Measurements from ENCODE around the gene GRID1. TPM values are rescaled to one million over a fixed set of nuclear protein-coding genes. Genes with fewer than 3 reads are reported as not detected.

GRID1 gene
- total RNA-seq, 1 donor: under 0.01 TPM

GRCh38 chr10:86030312-86030711 is 336.3 kb downstream of the GRID1 start:
- no peak for DNase-seq (ENCODE audit: low read depth in 2 of 3, low spot score in 2 of 3)

- no peak for DNase-seq (ENCODE audit: low read depth in 2 of 3, low spot score in 2 of 3)
These were observed 339.2 kb downstream of the GRID1 start for GRCh38 chr10:86027346-86027745.

- DNase-seq (ENCODE audit: low read depth in 2 of 3, low spot score in 2 of 3): no peak
These were observed 341.1 kb downstream of the GRID1 start for GRCh38 chr10:86025509-86025908.

- no peak for DNase-seq (ENCODE audit: low read depth in 2 of 3, low spot score in 2 of 3)
These were observed 342.1 kb downstream of the GRID1 start for GRCh38 chr10:86024281-86025041.

GRCh38 chr10:86023931-86024280 is 342.7 kb downstream of the GRID1 start:
- no peak for DNase-seq (ENCODE audit: low read depth in 2 of 3, low spot score in 2 of 3)

- DNase-seq (ENCODE audit: low read depth in 2 of 3, low spot score in 2 of 3): no peak
These were observed 343.3 kb downstream of the GRID1 start for GRCh38 chr10:86023336-86023735.

- DNase-seq (ENCODE audit: low read depth in 2 of 3, low spot score in 2 of 3): no peak
These were observed 343.7 kb downstream of the GRID1 start for GRCh38 chr10:86022906-86023305.

GRCh38 chr10:86020134-86020533 is 346.5 kb downstream of the GRID1 start:
- DNase-seq (ENCODE audit: low read depth in 2 of 3, low spot score in 2 of 3): no peak

GRCh38 chr10:86019141-86019540 is 347.5 kb downstream of the GRID1 start:
- DNase-seq (ENCODE audit: low read depth in 2 of 3, low spot score in 2 of 3): no peak

- DNase-seq (ENCODE audit: low read depth in 2 of 3, low spot score in 2 of 3): no peak
These were observed 347.9 kb downstream of the GRID1 start for GRCh38 chr10:86018735-86019058.

- DNase-seq (ENCODE audit: low read depth in 2 of 3, low spot score in 2 of 3): no peak
These were observed 348.5 kb downstream of the GRID1 start for GRCh38 chr10:86017841-86018734.

- DNase-seq (ENCODE audit: low read depth in 2 of 3, low spot score in 2 of 3): no peak
These were observed 353.0 kb downstream of the GRID1 start for GRCh38 chr10:86013568-86013967.

GRCh38 chr10:86007171-86007570 is 359.4 kb downstream of the GRID1 start:
- no peak for DNase-seq (ENCODE audit: low read depth in 2 of 3, low spot score in 2 of 3)

GRCh38 chr10:86004337-86004736 is 362.3 kb downstream of the GRID1 start:
- no peak for DNase-seq (ENCODE audit: low read depth in 2 of 3, low spot score in 2 of 3)

GRCh38 chr10:86003201-86003621 is 363.4 kb downstream of the GRID1 start:
- DNase-seq (ENCODE audit: low read depth in 2 of 3, low spot score in 2 of 3): no peak

- DNase-seq (ENCODE audit: low read depth in 2 of 3, low spot score in 2 of 3): no peak
These were observed 365.1 kb downstream of the GRID1 start for GRCh38 chr10:86001521-86001920.

GRCh38 chr10:85997544-85997943 is 369.1 kb downstream of the GRID1 start:
- DNase-seq (ENCODE audit: low read depth in 2 of 3, low spot score in 2 of 3): no peak

- peak in 2 of 3 donors; percentile 20 to 47 for DNase-seq (ENCODE audit: low read depth in 2 of 3, low spot score in 2 of 3)
These were observed 370.8 kb downstream of the GRID1 start for GRCh38 chr10:85995791-85996190.

GRCh38 chr10:85993840-85994507 is 372.6 kb downstream of the GRID1 start:
- no peak for DNase-seq (ENCODE audit: low read depth in 2 of 3, low spot score in 2 of 3)

- no peak for DNase-seq (ENCODE audit: low read depth in 2 of 3, low spot score in 2 of 3)
These were observed 373.5 kb downstream of the GRID1 start for GRCh38 chr10:85993140-85993539.

- no peak for DNase-seq (ENCODE audit: low read depth in 2 of 3, low spot score in 2 of 3)
These were observed 374.3 kb downstream of the GRID1 start for GRCh38 chr10:85992324-85992723.

Measured in hematopoietic multipotent progenitor cell (in vitro differentiated cells).